ENCODE results near the gene AMDHD1. TPM values are rescaled to one million over a fixed set of nuclear protein-coding genes. Genes with fewer than 3 reads are reported as not detected.

Gene AMDHD1
- total and polyA plus RNA-seq, 3 donors from 2014 or later, result 0.67 to 4.0 (median 2.0) TPM

DNA sequence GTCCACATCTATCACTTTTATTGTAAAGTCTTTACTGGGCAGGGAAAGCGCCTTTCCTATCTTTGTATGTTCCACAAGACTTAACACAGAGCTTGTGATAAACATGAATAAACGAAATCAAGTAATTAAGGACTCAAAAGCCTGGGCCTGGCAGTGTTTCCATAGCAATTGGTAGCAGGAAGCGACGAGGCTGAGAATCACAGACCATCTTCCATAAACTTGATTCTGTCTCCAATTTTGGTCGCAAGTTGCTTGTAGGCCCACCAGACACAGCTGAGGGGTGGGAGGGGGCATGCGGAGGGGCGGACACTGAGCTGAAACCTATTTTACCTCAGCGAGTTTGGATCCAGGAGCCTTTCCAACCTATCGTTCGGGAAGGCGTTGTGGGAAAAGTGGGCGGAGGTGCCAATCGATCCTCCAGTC lies 1.0 kb upstream of the AMDHD1 start:
- Histone ChIP-seq H3K27me3 (no peaks in the 10 kb centered on the region), H3K27ac (peak overlapping the region in 1 of 2 donors; percentile 70), H3K4me3 (peak overlapping the region; percentile 60 to 77), H3K9me3 (no peaks in the 10 kb centered on the region), H3K4me1 (no peaks in the 10 kb centered on the region), H3K36me3 (ENCODE audit: low read depth, missing control alignments) (no peaks in the 10 kb centered on the region)
- DNase-seq, result no peak
- no peak for TF ChIP-seq POLR2A (IDR thresholded peaks at IDR 0.05)
- TF ChIP-seq, protein P1, sequence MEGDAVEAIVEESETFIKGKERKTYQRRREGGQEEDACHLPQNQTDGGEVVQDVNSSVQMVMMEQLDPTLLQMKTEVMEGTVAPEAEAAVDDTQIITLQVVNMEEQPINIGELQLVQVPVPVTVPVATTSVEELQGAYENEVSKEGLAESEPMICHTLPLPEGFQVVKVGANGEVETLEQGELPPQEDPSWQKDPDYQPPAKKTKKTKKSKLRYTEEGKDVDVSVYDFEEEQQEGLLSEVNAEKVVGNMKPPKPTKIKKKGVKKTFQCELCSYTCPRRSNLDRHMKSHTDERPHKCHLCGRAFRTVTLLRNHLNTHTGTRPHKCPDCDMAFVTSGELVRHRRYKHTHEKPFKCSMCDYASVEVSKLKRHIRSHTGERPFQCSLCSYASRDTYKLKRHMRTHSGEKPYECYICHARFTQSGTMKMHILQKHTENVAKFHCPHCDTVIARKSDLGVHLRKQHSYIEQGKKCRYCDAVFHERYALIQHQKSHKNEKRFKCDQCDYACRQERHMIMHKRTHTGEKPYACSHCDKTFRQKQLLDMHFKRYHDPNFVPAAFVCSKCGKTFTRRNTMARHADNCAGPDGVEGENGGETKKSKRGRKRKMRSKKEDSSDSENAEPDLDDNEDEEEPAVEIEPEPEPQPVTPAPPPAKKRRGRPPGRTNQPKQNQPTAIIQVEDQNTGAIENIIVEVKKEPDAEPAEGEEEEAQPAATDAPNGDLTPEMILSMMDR (IDR thresholded peaks at IDR 0.05), result no peak
- intact Hi-C loops (cut with DNase I; ENCODE audit: low total_unique reads), result no loop called here
- 9 to 11% methylated on average over 11 to 13 of the region's 13 CpGs for WGBS, 2 donors

DNA sequence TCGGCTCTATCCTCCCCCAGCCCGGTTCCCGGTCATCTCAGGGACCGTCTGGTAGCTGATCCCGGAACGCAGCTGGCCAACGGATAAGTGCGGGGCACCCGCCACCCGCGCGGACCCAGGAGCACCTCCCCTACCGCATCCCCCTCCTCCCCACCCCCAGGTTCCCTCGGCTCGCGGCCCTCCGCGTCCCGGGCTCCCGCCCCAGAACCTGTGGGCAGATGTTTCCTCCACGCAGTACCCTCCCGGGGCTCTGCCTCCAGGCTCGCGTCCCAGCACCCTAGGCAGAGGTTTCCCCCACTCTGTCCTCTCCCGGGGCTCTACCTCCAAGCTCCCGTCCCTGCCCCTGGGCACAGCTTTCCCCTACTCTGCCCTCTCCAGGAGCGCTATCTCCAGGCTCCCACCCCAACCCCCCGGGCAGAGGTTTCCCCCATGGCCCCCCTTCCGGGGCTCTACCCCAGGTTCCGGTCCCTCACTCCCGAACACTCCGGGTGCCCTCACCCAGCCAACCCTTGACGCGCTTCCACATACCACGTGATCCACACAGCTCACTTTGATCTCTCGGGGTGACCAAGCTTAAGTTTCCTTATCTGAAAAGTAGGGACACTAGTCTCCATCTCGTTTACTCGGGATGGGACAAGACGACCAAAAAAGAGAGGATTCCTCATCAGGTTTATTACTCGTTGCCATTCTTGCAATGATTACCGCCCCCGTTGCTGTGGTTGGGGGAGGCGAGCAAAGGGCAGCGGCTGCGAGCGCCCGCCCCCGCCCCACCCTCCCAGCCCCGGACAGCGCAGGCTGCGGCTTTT lies 404 bp upstream of the AMDHD1 start, which contains the start of gene CCDC38:
TSS of gene CCDC38 (minus strand) at position 91 of the 806 bp plus-strand sequence. CDS start 6,105 bp downstream, outside the sequence.
- intact Hi-C loops (cut with DNase I; ENCODE audit: low total_unique reads), result no loop called here
- peak within 1 kb of the TSS in 1 of 2 donors; percentile 70 for H3K27ac ChIP-seq
- H3K36me3 ChIP-seq (ENCODE audit: low read depth, missing control alignments), result no peaks in the 10 kb centered on the region
- no peaks in the 10 kb centered on the region for H3K9me3 ChIP-seq
- TF ChIP-seq POLR2A (IDR thresholded peaks at IDR 0.05), result no peak
- TF ChIP-seq, protein P1 (IDR thresholded peaks at IDR 0.05), result no peak
- H3K27me3 ChIP-seq, result no peaks in the 10 kb centered on the region
- H3K4me1 ChIP-seq, result no peaks in the 10 kb centered on the region
- WGBS, 2 donors, result 0 to 1% methylated on average over 37 to 48 of the region's 51 CpGs
- peak within 1 kb of the TSS; percentile 60 to 77 for H3K4me3 ChIP-seq
- peak; percentile 77 for DNase-seq

DNA sequence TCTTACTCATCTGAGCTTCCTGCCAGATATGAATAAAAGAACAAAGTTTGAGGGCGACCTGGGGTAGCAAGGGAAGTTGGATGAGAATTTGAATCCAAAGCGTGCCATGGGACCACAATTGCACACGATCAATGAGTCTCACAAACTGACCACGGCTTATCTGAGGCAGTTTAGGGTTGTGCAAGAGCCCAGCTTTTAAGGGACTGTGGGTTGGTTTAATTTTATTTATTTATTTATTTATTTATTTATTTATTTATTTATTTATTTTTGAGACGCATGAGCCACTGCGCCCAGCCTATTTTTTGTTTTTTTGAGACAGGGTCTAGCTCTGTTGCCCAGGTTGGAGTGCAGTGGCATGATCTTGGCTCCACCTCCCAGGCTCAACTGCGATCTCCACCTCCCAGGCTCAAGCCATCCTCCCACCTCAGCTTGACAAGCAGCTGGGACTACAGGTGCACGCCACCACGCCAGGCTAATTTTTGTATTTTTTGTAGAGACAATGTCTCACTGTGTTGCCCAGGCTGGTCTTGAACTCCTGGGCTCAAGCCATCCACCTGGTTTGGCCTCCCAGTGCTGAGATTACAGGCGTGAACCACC lies 1.1 kb downstream of the AMDHD1 start:
- H3K4me3 ChIP-seq, result no peak overlapping the region
- no peaks in the 10 kb centered on the region for H3K4me1 ChIP-seq
- 72 to 81% methylated on average over 10 of the region's 10 CpGs for WGBS, 2 donors
- no peaks in the 10 kb centered on the region for H3K9me3 ChIP-seq
- intact Hi-C loops (cut with DNase I; ENCODE audit: low total_unique reads), result no loop called here
- no peaks in the 10 kb centered on the region for H3K27me3 ChIP-seq
- H3K27ac ChIP-seq, result no peak overlapping the region
- DNase-seq, result no peak
- TF ChIP-seq POLR2A (IDR thresholded peaks at IDR 0.05), result no peak
- TF ChIP-seq, protein P1 (IDR thresholded peaks at IDR 0.05), result no peak
- H3K36me3 ChIP-seq (ENCODE audit: low read depth, missing control alignments), result no peaks in the 10 kb centered on the region

DNA sequence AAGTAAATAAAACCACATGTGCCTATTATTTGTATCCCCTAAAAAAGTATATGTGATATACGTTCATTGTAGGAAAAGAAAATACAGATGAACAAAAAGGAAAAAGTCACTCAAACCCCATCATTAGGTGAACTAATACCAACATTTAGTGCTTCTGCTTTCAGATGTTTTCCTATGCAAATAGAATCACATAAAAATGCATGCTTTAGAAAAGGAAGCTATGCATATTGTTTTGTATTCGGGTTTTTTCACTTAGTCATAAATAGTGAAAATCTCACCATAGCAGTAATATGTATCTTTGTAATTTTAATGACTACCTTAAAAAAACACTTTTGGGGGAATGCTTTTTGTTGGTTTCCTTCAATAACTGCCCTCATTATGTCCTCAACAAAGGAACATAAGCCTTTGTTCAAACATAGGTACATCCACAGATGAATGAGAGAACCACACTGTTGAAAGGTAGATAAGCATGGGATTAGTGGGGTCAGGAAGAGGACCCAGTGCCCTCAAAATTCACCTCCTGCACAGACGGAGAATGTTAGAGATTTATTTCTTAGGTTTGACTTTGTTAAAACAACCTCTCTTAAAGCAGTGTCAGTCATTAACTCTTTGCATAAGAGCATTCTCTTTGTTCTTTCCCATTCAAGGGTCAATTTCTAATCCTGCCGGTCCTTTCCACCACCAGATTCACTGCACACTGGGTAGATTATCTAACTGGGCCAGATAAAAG lies 6.5 kb downstream of the AMDHD1 start:
- DNase-seq, result no peak
- H3K36me3 ChIP-seq (ENCODE audit: low read depth, missing control alignments), result no peaks in the 10 kb centered on the region
- H3K4me1 ChIP-seq, result no peaks in the 10 kb centered on the region
- H3K9me3 ChIP-seq, result no peaks in the 10 kb centered on the region
- TF ChIP-seq, protein P1 (IDR thresholded peaks at IDR 0.05), result no peak
- no peak for TF ChIP-seq POLR2A (IDR thresholded peaks at IDR 0.05)
- no peak overlapping the region for H3K27ac ChIP-seq
- no peak overlapping the region for H3K4me3 ChIP-seq
- 56 to 60% methylated on average over 4 of the region's 4 CpGs for WGBS, 2 donors
- intact Hi-C loops (cut with DNase I; ENCODE audit: low total_unique reads), result no loop called here
- no peaks in the 10 kb centered on the region for H3K27me3 ChIP-seq

All from testis (tissue), 3 donors.